Bronchial epithelial cell (primary cell): ENCODE measurements around the gene MRPL58. TPM values are rescaled to one million over a fixed set of nuclear protein-coding genes. Genes with fewer than 3 reads are reported as not detected.
A peak's percentile ranks its signal among the peaks of the same experiment; 100 is the strongest.
"Not testable (repeated sequence)": the region's sequence is repeated elsewhere in the genome, so short reads cannot be mapped to it uniquely, and the experiment has no call there.

ENCODE experiments used
- DNase-seq: peaks from one replicate; pipeline ENCODE4 v3.0.0-alpha.2; 2010; ENCODE audit warnings: low read depth
- FAIRE-seq: peaks from 2 replicates; lab custom pipeline; 2011; peaks lifted over from hg19 to GRCh38; lab: Jason Lieb, UNC
- H3K27me3 ChIP-seq: 2 replicates; pipeline ENCODE4 v1.5.1; 2011; ENCODE audit warnings: low read length; ENCODE audit not compliant: control insufficient read depth, insufficient read depth
- H3K36me3 ChIP-seq: 2 replicates; pipeline ENCODE4 v1.5.1; 2011; ENCODE audit warnings: low read length; ENCODE audit not compliant: control insufficient read depth, insufficient read depth
- H3K4me3 ChIP-seq: 2 replicates; pipeline ENCODE4 v1.5.1; 2011; ENCODE audit warnings: mild to moderate bottlenecking, low read depth, low read length, control low read depth
- CTCF ChIP-seq: IDR thresholded peaks from 2 replicates; pipeline ENCODE4 v1.5.1; 2011; ENCODE audit warnings: mild to moderate bottlenecking, moderate library complexity, low read length, control low read depth, inconsistent platforms; ENCODE audit not compliant: insufficient read depth, severe bottlenecking
- total RNA-seq: library from RNA; depleted of rRNA; stranded (reverse); fragments of >200 nt; gene quantifications from 2 replicates; pipeline ENCODE4 v1.2.1, GENCODE V29; 2014

Gene MRPL58
- total RNA-seq, 1 donor from 2014 or later = 41.6 TPM

- no peaks in the 10 kb centered on the region for H3K27me3 ChIP-seq
- FAIRE-seq (no peak), DNase-seq (no peak)
- H3K36me3 ChIP-seq = no peaks in the 10 kb centered on the region
- no peak for TF ChIP-seq CTCF
- H3K4me3 ChIP-seq = peak overlapping the region; percentile 80
Observed at GRCh38 chr17:74981979-74982662, 30.3 kb upstream of the MRPL58 start.

DNA sequence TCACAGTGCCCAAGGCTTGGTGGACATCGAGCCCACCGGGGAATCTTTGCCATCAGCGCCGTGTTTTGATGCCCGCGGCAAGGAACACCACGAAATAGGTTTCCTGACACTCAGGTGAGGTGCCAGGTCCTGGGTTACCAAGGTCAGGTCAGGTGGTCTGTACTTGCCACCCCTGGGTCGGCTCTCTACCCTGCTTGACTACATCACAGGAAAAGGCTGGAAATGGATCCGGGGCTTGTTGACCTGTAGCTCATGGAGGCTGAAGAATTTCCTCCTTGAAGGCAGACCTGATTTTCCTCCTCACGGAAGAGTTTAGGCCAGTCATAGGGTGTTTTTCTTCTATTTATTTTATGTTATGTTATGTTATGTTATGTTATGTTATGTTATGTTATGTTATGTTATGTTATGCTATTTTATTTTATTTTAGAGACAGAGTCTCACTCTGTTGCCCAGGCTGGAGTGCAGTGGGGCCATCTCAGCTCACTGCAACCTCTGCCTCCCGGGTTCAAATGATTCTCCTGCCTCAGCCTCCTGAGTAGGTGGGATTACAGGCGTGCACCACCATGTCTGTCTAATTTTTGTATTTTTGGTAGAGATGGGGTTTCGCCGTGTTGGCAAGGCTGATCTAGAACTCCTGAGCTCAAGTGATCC is 29.7 kb upstream of the MRPL58 start:
- DNase-seq, FAIRE-seq, H3K27me3 ChIP-seq, H3K36me3 ChIP-seq: not testable (repeated sequence)
- H3K4me3 ChIP-seq = peak overlapping the region; percentile 80

DNA sequence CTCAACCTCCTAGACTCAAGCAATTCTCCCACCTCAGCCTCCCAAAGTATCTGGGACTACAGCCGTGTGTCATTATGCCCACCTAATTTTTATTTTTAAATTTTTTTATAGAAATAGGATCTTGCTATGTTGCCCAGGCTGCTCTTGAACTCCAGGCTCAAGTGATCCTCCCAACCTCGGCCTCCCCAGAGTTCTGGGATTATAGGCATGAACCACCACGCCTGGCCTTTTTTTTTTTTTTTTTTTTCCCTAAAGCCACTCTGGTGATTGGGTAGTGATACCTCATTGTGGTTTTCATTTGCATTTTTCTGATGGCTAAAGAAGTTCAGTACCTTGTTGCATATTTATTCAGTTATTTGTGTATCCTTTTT is 26.3 kb upstream of the MRPL58 start:
- no peaks in the 10 kb centered on the region for H3K27me3 ChIP-seq
- FAIRE-seq (no peak), DNase-seq (no peak)
- TF ChIP-seq CTCF = no peak
- no peak overlapping the region for H3K4me3 ChIP-seq
- no peaks in the 10 kb centered on the region for H3K36me3 ChIP-seq

DNA sequence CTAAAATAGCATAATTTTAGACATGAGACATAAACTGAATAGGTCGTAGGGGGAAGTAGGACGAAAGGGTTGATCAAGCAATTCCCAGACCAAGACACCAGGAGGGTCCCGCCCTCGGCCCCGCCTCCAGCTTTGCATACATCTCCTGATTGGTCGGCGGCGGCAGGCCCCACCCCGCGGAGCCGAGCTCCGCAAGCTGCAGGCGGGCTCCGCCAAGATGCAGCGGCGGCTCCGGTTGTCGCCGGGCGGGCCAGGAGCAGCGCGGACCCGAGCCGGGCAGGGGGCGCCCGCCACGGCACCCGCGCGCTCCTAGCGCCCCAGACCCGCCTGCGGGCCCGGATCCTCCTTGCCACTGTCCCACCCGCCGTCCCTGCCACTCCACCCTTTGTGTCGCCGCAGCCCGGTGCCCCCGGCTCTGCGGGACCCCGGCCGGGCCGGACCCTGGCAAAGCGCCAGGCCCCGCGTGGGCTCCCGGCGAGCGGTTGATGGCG is 25.0 kb upstream of the MRPL58 start, which contains the start of gene CDR2L:
Gene CDR2L, plus strand, starts transcription at position 215 of the 491 bp plus-strand sequence. CDS start 412 bp downstream, outside the sequence.
- Histone ChIP-seq H3K4me3 (peak within 1 kb of the TSS; percentile 66), H3K27me3 (no peaks in the 10 kb centered on the region), H3K36me3 (no peaks in the 10 kb centered on the region)
- TF ChIP-seq CTCF = no peak
- DNase-seq (peak; percentile 82), FAIRE-seq (no peak)

DNA sequence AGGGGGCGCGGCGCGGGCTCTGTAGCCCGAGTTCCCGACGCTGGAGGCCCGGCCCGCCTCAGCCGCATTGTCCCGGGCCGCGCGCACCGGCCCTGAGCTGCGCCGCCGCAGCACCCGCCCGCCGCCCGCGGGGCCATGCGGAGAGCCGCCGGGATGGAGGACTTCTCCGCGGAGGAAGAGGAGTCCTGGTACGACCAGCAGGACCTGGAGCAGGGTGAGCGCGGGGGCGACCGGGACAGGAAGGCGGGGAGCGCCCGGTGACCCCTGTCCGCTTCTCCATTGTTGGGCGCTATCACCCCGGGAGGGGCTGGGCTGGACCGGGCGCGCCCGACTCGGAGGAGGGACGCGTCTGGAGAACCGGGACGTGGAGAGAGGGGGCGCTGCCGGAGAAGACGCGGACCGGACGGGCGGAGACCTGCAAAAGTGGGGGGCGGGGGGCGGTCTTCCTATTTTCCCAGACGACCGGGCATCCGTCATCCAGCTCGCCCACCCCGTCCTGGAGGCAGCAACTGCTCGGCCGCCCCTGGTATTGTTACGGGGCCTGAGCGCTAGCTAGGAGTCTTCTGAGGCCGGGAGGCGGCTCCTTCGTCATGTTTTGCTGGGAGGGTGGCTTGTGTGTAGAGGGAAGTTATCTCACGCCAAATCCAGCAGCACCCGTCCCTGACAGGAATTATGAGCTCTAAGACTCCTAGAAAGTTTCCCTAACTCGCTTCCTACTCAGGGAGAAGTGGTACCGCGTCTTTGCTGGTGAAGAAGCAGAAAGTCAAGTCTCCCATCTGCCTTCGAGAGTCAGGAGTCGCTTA is 24.4 kb upstream of the MRPL58 start:
- Histone ChIP-seq H3K4me3 (peak overlapping the region; percentile 66), H3K36me3 (no peaks in the 10 kb centered on the region), H3K27me3 (no peaks in the 10 kb centered on the region)
- peak; percentile 34 for TF ChIP-seq CTCF
- DNase-seq (peak; percentile 39), FAIRE-seq (no peak)
